ENCODE measurements around the gene MUC5B.

MUC5B gene

DNA sequence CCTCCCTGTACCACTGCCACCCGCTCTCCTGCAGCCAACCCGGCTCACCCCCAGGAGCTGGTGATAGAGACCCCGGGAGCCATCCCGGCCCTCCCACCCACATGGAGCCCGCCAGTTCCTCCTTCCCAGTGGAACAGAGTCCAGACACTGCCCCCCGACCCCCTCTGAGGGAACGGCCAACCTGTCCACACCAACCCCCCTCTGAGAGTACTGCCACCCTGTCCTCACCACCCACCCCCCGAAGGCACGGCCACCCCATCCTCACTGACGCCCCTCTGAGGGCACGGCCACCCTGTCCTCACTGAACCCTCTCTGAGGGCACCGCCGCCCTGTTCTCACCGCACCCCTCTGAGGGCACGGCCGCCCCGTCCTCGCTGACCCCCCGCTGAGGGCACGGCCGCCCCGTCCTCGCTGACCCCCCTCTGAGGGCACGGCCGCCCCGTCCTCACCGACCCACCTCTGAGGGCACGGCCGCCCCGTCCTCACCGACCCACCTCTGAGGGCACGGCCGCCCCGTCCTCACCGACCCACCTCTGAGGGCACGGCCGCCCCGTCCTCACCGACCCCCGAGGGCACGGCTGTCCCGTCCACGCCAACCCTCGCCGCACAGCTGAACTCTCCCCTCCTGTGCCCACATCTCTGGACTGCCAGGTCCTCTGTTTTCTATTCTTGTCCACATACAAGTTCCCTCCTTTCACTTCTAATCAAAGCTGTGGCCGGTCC is 68.6 kb downstream of the MUC5B start:
- no peak for DNase-seq (ENCODE audit: low read depth)
- TF ChIP-seq, protein P1, sequence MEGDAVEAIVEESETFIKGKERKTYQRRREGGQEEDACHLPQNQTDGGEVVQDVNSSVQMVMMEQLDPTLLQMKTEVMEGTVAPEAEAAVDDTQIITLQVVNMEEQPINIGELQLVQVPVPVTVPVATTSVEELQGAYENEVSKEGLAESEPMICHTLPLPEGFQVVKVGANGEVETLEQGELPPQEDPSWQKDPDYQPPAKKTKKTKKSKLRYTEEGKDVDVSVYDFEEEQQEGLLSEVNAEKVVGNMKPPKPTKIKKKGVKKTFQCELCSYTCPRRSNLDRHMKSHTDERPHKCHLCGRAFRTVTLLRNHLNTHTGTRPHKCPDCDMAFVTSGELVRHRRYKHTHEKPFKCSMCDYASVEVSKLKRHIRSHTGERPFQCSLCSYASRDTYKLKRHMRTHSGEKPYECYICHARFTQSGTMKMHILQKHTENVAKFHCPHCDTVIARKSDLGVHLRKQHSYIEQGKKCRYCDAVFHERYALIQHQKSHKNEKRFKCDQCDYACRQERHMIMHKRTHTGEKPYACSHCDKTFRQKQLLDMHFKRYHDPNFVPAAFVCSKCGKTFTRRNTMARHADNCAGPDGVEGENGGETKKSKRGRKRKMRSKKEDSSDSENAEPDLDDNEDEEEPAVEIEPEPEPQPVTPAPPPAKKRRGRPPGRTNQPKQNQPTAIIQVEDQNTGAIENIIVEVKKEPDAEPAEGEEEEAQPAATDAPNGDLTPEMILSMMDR (IDR thresholded peaks at IDR 0.05; ENCODE audit: low read length, missing control alignments): no peak

DNA sequence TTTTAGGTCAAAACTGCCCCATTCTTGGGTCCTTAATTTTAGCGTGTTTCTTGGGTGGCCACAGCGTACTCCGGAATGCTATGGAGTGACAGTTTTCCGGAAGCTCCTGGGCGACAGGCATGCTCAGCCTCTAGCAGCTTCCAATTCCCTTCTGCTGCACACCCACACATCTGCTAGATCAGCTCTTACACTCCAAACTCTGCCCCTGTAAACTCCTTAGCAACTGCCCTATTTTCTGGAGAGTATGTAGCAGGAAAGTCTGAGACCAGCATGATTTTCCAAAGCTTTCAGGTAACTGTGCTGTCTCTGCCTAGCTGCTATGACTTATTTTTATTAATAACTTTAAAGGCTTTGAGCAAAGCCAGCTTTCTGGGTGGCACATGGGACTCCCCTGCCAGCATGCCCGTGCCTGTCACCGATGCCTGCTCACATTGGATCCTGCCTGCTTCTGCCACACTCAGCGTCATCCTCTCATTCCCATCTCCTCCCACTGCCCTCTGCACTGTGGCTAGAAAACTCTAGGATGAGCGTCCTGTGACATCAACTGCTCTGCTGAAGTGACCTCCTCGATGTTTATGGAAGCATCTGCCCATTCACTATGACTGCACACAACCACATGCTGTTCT is 69.3 kb downstream of the MUC5B start:
- TF ChIP-seq, protein P1 (IDR thresholded peaks at IDR 0.05; ENCODE audit: low read length, missing control alignments): no peak
- no peak overlapping the region for H3K4me3 ChIP-seq (replicated peaks; ENCODE audit: low read depth, low read length)
- no peak for DNase-seq (ENCODE audit: low read depth)

More for the DNA sequence above, 68.6 kb downstream of the MUC5B start:
- no peak overlapping the region for H3K4me3 ChIP-seq (replicated peaks; ENCODE audit: low read depth, low read length)

DNA sequence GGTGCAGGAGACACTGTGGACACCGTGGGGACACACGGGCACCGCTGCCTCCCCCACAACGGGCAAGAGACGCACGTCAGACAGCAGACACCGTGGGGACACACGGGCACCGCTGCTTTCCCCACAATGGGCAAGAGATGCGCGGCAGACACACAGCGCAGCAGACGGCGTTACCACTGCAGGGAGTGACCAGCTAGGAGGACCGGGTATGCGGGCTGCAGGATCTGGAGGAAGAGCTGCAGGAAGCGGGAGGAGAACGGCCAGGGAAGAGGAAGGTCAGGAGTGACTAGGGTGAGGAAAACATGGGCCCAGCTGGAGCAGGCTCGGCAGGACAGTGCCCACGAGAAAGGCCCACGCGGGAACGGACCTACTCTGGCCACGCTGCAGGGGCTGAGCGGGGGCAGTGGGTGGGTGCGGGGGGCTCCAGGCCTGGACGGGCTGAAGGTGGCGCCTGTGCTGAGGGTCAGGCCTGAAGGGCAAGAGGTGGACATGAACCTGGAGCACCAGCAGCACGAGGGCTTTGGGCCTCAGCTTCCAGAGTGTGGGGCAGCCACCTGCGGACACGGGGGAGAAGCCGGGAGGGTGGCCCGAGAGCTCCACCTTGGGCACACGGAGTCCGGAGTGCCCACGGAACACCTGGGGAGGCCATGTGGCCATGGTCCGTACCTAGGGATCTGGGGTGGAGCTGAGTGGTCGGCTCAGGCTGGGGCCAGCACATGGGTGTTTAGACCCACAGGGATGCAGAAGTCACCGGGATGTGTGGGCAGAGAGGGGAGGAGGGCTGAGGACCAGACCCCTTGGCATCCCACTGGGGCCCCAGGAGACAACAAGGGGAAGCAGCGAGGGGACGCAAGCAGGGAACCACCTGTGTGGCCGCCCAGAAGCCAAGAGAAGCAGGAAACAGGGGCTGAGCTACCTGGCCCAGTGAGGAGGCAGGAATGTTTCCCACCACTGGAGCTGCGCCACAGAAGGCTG is 70.1 kb downstream of the MUC5B start:
- TF ChIP-seq, protein P1 (IDR thresholded peaks at IDR 0.05; ENCODE audit: low read length, missing control alignments): no peak
- H3K4me3 ChIP-seq (replicated peaks; ENCODE audit: low read depth, low read length): no peak overlapping the region
- DNase-seq (ENCODE audit: low read depth): no peak

DNA sequence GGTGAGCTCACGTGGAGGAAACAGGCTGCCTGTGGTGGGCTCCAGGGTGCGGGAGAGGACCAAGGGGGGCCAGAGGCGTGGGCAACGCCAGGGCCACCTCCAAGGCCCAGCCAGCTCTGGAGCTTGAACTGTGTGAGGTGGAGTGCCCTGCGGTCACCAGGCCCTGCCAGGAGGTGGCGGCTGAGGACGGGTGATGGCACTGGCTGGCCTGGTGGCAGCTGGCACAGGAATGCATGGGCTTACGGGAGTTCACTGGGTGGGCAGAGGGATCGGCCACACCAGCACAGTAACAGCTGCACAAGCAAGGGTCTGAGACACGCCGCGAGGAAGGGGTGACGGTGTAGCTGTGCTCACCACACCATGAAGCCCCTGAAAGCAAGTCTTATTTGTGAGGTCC is 70.8 kb downstream of the MUC5B start:
- no peak for DNase-seq (ENCODE audit: low read depth)
- TF ChIP-seq, protein P1 (IDR thresholded peaks at IDR 0.05; ENCODE audit: low read length, missing control alignments): no peak

DNA sequence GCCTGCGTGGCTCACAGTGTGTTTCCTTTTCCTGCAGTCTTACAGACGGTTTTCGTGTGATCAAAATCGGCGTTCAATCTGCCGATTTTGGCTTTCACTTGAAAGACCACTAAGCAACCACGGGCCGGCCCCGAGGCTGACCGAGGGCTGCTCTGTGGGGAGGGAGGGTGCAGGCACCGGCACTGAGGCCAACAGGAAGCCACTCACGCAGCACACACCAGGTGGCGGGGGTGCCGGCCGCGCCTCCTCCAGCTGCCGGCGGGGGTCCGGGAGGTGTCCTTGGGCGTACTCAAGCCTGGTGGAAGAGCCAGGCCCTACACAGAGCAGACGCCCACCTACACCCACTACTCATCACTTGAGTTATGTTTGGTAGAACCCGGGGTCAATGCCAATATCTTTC is 72.2 kb downstream of the MUC5B start:
- H3K4me3 ChIP-seq (replicated peaks; ENCODE audit: low read depth, low read length): no peak overlapping the region
- TF ChIP-seq, protein P1 (IDR thresholded peaks at IDR 0.05; ENCODE audit: low read length, missing control alignments): no peak
- no peak for DNase-seq (ENCODE audit: low read depth)

More for the DNA sequence above, 70.8 kb downstream of the MUC5B start:
- H3K4me3 ChIP-seq (replicated peaks; ENCODE audit: low read depth, low read length): no peak overlapping the region

DNA sequence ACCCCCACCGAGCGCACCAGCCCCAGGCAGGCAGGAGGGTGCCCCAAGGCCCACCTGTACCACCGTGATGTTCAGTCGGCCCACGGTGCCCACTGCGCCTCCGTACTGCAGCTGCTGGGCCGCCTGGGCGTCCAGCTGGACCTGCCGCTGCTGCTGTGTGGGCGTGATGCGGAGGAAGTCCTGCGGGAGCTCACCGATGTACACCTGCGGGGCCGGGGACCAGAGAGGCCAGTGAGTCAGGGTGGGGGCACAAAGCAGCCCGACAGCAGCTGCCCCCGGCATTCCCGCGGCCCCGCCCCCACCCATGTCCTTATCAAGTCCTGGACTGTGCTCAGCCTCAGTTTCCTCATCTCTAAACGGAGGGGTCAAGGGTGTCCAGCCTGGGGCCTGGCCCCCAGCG is 72.7 kb downstream of the MUC5B start:
- no peak overlapping the region for H3K4me3 ChIP-seq (replicated peaks; ENCODE audit: low read depth, low read length)
- no peak for DNase-seq (ENCODE audit: low read depth)
- TF ChIP-seq, protein P1 (IDR thresholded peaks at IDR 0.05; ENCODE audit: low read length, missing control alignments): no peak

Data from fibroblast of pulmonary artery (primary cell).